GM18498 (cell line): ENCODE results near the gene NKX2-1.
A peak's percentile ranks its signal among the peaks of the same experiment; 100 is the strongest.
"Not testable (repeated sequence)": the region's sequence is repeated elsewhere in the genome, so short reads cannot be mapped to it uniquely, and the experiment has no call there.

ENCODE experiments used
- ATAC-seq: cut with Tn5 transposase; IDR thresholded peaks from one replicate; pipeline ENCODE4 v1.9.1; 2021; ENCODE audit warnings: mild to moderate bottlenecking, moderate library complexity; ENCODE audit not compliant: unreplicated experiment

The NKX2-1 gene

GRCh38 chr14:36505892-36506731 lies 13.9 kb downstream of the NKX2-1 start:
- no peak for ATAC-seq

GRCh38 chr14:36505181-36505815 lies 14.7 kb downstream of the NKX2-1 start:
- ATAC-seq = peak; percentile 67

DNA sequence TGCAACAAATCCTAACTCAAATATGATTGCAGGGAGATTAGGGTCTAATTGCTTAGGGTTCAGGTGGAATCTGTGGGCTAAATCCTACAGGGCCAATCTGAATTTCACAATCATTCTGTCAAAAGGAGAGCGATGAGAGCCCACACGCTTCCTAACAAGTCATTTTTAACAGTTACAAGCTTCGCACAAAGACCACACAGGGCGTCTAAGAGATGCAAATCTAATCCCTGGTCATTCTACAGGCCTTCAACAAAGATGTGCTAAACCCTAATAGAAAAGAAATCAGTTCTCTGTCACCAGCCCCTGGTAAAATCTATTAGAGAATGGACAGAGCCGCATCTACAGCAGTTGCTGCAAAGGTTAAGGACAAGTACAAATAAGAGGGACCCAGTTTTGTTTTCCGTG lies 15.3 kb downstream of the NKX2-1 start:
- no peak for ATAC-seq

DNA sequence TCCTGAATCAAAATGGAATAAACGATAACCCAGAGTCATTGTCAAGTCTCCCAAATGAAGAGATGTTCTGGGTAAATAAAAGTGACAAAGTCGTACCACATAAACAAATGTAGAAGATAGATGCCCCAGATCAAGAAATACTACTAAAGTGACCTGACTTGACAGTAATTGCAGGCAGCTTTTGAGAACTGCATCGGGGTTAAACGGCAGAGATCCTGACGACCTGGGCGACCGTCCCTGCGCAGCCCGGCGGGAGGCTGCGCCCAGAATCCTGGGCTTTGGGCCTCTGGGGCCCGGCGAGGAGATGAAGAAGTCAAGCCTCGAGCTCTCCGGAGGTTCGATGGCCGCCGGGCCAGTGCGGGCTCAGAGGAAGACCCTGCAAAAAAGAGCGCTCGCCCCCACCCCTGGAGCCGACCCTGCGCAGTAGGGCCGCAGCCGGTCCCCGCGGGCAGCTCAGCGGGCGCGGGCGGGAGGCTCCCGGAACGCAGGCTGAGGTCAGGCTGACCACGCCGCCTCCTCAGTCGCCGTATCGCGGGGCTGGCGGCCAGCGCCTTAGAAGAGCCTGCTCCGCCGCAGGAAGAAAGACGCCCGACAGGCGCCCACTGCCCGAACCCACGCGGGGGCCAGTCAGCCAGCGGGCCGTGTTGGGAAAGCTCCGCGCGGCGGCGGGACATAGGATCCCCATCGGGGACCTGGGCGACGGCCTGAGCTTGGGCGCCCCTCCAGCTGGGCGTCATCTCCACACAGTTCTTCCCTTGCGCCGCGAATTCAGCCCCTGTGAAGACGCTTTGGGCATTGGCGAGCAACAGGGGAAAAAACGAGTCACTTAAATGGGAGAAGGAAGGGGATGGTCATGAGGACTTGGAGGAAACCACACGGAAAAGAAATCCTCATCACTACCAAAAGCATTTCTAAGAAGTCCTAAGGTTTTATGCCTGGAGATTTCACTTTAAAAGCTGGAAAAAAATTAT lies 16.0 kb downstream of the NKX2-1 start:
- no peak for ATAC-seq

- ATAC-seq = no peak
These were observed 17.2 kb downstream of the NKX2-1 start for GRCh38 chr14:36502558-36503508.

- ATAC-seq = no peak
These were observed 21.1 kb downstream of the NKX2-1 start for GRCh38 chr14:36498938-36499337.

GRCh38 chr14:36496346-36496745 lies 23.7 kb downstream of the NKX2-1 start:
- ATAC-seq = no peak

DNA sequence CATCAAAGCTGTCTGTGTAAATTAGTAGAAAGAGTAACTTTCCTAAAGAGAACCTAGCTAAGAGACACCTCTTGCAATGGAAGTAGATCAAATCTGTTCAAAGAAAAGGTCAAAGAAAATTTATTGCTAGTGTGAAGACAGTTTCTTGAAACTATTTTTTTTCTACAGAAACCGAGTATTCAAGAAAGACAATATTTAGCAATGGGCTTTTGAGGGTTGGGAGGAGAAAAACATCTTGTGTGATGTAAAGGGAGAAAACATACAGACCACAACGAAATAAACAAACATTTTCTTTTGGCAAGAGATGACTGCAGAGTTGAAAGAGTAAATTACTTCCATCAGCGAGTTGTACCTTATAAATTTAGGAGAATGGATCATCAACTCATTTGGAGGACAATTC lies 24.4 kb downstream of the NKX2-1 start:
- no peak for ATAC-seq

- no peak for ATAC-seq
These were observed 26.3 kb downstream of the NKX2-1 start for GRCh38 chr14:36493761-36494160.

- ATAC-seq = peak; percentile 46
These were observed 34.3 kb downstream of the NKX2-1 start for GRCh38 chr14:36485773-36486172.

DNA sequence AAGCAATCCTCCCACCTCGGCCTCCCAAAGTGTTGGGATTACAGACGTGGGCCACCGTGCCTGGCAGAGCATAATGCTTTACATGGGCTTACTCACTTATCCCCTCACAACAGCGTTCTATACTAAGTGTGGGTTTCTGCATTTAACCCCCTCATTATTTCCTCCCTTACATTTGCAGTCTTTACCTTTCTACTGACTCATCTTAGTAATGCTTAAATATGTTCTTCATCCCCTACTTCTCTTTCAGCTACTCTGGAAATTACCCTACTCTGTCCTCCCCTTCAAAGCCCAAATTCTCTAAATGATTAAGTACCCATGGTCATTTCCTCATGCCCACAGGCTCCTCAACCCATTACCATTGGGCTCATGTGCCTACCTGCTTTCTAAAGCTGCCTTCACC lies 40.7 kb downstream of the NKX2-1 start:
- no peak for ATAC-seq

DNA sequence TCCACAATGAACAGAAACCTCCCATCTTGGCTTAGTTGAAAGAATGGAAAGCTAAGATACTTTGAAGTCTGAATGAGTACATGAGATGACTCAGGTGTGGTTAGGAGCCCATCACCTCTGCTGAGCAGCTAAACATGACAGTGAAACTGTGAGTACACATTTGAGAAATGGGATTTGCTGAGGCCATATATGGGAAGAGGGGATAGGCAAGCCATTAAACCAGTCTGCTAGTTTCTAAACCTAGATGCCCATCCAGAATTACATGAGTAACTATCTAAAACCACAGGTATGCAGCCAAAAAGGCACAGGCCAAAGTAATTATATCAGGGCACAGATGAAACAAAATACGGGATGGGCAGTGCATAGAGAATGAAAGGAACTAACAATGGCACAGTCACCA lies 41.2 kb downstream of the NKX2-1 start:
- ATAC-seq = no peak

- no peak for ATAC-seq
These were observed 42.8 kb downstream of the NKX2-1 start for GRCh38 chr14:36477266-36477665.

GRCh38 chr14:36476061-36476460 lies 44.0 kb downstream of the NKX2-1 start:
- ATAC-seq = not testable (repeated sequence)

GRCh38 chr14:36474593-36474992 lies 45.4 kb downstream of the NKX2-1 start:
- ATAC-seq = no peak

- no peak for ATAC-seq
These were observed 48.6 kb downstream of the NKX2-1 start for GRCh38 chr14:36471431-36471830.

DNA sequence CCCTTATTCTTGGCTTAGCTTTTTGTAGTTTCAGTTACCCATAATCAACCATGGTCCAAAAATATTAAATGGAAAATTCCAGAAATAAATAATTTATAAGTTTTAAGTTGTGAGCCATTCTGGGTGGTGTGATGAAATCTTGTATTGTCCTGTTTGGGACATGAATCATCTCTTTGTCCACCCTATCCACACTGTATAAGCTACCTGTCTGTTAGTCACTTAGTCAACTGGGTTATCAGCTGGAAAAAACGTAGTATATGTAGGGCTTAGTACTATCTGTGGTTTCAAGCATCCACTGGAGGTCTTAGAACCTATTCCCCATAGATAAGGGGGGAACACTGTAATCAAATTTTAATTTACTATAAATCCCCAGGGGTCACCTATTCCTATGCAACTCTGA lies 52.7 kb downstream of the NKX2-1 start:
- no peak for ATAC-seq
